GM12872 (cell line): ENCODE data around the gene SLBP.

Source experiments
- TF ChIP-seq, protein P1 (sequence below): IDR thresholded peaks from 3 replicates; pipeline ENCODE4 v1.5.1; 2011; ENCODE audit warnings: low read depth, mild to moderate bottlenecking, low read length, moderate library complexity; ENCODE audit not compliant: insufficient read depth

The SLBP gene

DNA sequence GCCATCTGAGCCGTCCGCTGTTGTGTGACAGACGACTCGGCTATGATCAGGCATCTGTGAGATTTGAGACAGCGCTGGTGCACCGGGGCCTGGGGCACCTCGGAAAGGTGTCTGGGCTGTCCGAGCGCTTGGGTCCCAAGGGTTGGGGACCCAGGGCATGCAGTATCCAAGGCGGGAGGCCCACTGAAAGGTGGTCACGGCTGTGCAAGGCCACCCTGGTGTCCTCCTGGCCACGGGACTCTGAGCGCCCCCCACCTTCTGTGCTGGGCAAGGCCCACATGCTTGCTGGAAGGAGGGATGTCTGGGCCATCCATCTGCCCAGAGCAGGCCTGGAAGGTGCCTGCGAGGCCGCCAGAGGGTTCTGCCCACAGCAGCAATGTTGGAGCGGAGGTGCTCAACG is 29.1 kb upstream of the SLBP start:
- TF ChIP-seq, protein P1, sequence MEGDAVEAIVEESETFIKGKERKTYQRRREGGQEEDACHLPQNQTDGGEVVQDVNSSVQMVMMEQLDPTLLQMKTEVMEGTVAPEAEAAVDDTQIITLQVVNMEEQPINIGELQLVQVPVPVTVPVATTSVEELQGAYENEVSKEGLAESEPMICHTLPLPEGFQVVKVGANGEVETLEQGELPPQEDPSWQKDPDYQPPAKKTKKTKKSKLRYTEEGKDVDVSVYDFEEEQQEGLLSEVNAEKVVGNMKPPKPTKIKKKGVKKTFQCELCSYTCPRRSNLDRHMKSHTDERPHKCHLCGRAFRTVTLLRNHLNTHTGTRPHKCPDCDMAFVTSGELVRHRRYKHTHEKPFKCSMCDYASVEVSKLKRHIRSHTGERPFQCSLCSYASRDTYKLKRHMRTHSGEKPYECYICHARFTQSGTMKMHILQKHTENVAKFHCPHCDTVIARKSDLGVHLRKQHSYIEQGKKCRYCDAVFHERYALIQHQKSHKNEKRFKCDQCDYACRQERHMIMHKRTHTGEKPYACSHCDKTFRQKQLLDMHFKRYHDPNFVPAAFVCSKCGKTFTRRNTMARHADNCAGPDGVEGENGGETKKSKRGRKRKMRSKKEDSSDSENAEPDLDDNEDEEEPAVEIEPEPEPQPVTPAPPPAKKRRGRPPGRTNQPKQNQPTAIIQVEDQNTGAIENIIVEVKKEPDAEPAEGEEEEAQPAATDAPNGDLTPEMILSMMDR: no peak

DNA sequence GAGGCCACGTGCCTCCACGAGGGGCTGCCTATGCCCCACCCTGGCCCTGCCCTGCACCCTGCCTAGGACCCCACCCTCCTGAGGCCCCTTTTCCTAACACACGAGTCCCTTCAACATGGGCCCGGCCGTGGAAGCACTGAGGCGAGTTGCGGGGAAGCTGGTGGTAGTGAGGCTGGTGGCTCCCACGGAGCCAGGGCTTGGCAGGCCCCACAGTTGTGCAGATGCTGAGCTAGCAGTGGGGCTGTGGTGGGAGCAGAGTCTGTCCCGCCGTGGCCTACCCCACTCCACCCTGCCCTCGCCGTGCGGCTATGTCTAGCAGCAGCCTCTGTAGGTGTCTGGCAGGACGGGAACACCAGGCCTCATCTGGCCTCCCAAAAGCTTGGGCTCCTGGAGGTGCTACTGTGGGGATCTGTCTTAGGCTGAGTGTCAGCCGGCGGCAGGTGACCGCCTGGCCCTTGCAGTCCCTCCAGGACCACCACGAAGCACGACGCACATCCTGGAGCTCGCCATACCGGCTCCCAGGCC is 28.0 kb upstream of the SLBP start:
- TF ChIP-seq, protein P1: no peak

DNA sequence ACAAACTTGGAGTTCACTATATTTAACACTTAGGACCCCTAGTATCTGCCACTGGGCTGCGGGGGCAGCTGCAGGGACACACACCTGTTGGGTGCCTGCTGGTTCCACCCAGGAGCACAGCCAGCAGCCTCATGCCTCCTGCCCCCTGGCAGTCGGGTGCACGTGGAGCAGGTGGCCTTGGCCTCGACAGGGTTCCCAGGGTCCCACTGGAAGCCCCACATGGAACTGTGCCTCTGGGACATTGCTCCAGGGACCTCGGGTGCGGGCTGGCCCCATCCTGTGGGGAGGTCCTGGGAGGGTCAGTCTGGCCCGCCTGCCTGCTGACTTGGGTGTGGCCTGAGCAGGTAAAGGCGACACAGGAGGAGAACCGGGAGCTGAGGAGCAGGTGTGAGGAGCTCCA is 27.2 kb upstream of the SLBP start:
- TF ChIP-seq, protein P1: no peak

GRCh38 chr4:1738410-1738809 is 26.3 kb upstream of the SLBP start:
- TF ChIP-seq, protein P1: no peak

DNA sequence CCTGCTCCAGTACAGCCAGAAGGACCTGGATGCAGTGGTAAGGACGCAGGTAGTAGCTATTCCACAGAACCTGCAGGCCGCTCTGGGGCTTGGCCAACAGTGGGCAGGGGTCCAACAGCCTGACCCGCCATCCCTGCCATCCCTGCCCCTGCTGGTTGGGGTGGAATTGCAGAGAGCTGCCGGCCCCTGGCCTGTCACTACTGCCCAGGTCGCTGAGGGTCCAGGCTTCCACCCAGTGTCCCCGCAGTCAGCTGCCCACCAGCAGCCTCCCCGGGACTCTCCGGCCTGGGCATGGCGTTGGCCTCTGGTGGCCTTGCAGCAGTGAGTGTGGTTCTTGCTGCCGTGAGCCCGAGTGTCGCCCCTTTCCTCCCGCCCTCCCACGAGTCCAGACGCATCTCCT is 25.5 kb upstream of the SLBP start:
- TF ChIP-seq, protein P1: no peak

DNA sequence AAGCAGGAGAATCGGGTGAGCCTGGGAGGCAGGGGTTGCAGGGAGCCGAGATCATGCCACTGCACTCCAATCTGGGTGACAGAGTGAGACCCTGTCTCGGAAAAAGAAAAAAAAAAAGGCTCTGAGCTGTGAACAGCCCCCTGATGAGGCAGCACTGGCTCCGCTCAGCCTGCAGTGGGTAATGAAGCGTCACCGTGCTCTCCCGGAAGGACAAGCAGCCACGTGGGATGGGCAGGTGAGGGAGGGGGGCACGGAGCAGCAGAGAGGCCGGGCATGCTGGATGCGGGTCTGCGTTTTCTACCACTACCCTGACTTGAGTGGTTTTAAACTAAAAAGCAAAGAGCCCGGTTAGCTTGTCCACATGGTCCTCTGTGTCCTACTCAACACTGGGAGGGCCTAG is 24.7 kb upstream of the SLBP start:
- TF ChIP-seq, protein P1: no peak

GRCh38 chr4:1735215-1735614 is 23.1 kb upstream of the SLBP start:
- TF ChIP-seq, protein P1: no peak

DNA sequence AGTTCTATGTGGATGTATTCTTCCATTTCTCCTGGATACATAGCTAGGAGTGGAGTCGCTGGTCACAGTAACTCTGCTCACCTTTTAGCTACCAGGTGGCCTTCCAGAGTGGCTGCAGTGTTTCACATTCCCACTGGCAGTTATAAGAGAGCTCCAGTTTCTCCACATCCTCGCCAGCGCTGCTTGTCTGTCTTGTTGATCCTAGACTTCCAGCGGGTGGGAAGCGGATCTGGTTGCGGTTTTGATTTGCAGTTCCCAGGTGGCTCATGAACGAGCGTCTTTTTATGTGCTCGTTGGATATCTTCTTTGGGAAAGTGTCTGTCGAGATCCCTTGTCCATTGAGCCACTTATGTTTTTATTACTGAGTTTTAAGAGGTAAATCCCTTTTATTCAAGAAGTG is 20.8 kb upstream of the SLBP start:
- TF ChIP-seq, protein P1: no peak
